OCI-LY1 (cell line): Measurements from ENCODE around the gene RBM34.

Source experiments
- CTCF ChIP-seq: fragments of 200-600 bp; sonication (generic), shearing (Covaris generic); IDR thresholded peaks from 2 replicates; pipeline ENCODE4 v1.5.1; 2017; ENCODE audit warnings: mild to moderate bottlenecking, antibody characterized with exemption, low read length, moderate library complexity, mixed read lengths
- EZH2 ChIP-seq: fragments of 200-600 bp; sonication (generic), shearing (Covaris generic); IDR thresholded peaks from 2 replicates; pipeline ENCODE4 v1.8.0; 2017; ENCODE audit warnings: borderline replicate concordance, mixed run types, mild to moderate bottlenecking, antibody characterized with exemption, low read length, moderate library complexity, mixed read lengths

GRCh38 chr1:235101558-235102258, 59.3 kb downstream of the RBM34 start:
- TF ChIP-seq CTCF: no peak
- no peak for TF ChIP-seq EZH2
